Stimulated activated CD4-positive, alpha-beta T cell treated with anti-CD3 and anti-CD28 coated beads, Interleukin-1b, Interleukin-23, amount 100 ng/mL, for 24 hours (primary cell): ENCODE data around the gene ZNF791.
"Not testable (repeated sequence)": the region's sequence is repeated elsewhere in the genome, so short reads cannot be mapped to it uniquely, and the experiment has no call there.

Experiments used
- DNase-seq, 4 experiments: peaks; one replicate each; pipeline ENCODE4 v3.0.0-alpha.2; 2020; ENCODE audit warnings: low read depth in 4 of 4, low spot score in 1 of 4

Gene ZNF791

DNA sequence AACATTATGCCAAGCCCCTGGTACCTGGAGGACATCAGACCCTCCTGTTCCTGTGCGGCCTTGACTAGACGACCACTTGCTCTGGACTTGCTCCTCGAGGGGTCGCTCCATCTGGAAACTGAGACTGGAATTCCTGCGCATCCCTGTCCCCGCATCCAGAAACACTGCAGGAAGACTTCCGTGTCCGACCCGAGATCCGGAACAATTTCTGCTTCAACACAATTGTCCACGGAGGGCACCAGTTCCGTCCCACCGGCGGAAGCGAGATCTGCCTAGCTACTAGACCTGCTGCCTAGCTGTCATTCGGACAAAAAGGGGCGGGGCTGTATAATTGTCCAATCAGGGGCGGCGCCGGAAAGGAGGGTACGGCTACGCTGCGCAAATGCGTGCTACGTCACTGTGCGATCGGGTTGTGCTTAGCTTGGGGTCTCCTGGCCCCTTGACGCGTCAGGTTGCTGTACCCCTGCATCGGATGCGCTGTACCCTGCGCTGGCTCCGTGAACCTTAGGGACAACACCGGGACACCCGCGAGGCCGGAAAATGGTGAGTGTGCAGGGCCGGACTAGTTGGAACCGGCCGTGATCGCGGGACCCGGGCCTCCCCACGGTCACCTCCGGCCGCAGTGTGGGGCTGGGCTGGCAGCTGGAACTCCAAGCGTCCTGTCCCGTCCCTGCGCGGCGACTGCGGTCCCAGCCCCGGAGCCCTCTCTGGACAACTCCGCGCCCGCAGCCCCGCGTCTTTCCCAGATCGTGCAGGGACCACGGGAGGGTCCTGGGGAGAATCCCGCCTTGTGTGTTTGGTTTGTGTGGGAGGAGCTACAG is at the start of gene ZNF791, which contains the start of gene ZNF490:
TSS of gene ZNF791 (plus strand) at position 381 of the 821 bp plus-strand sequence. CDS start at position 541, 160 bp downstream.
TSS of gene ZNF490 (minus strand) at position 274 of the 821 bp plus-strand sequence. CDS start at position 141, 133 bp downstream.
- DNase-seq = peak; percentile 94 to 98 (median 96)

DNA sequence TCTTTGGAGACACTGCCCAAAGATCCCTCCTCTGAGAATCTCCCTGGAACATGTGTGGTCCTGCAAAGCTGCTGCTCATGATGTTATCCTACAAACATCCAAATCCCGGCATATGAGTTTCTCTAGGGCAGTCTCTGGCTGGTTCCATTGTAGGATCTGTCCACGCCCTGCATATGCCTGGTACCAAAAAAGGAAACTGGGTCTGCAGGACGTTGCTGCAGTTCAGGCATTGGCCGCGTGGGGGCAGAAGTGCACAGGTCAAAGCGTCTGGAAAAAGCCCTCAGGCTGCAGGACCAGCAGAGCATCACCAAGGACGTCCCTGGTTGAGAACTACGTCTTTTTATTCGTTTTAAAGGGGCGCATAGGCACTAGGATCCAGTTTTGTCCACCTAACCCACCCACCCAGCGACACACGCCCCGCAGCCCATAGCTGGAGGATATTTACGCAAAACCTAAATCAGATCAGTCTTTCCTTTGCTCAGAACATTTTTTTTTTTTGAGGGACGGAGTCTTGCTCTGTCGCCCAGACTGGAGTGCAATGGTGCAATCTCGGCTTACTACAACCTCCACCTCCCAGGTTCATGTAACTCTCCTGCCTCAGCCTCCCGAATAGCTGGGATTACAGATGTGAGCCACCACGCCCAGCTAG is 46.6 kb upstream of the ZNF791 start:
- peak; percentile 87 to 95 (median 88) for DNase-seq

DNA sequence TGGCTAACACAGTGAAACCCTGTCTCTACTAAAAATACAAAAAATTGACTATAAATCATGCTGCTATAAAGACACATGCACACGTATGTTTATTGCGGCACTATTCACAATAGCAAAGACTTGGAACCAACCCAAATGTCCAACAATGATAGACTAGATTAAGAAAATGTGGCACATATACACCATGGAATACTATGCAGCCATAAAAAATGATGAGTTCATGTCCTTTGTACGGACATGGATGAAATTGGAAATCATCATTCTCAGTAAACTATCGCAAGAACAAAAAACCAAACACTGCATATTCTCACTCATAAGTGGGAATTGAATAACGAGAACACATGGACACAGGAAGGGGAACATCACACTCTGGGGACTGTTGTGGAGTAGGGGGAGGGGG is 44.3 kb upstream of the ZNF791 start:
- not testable (repeated sequence) for DNase-seq

DNA sequence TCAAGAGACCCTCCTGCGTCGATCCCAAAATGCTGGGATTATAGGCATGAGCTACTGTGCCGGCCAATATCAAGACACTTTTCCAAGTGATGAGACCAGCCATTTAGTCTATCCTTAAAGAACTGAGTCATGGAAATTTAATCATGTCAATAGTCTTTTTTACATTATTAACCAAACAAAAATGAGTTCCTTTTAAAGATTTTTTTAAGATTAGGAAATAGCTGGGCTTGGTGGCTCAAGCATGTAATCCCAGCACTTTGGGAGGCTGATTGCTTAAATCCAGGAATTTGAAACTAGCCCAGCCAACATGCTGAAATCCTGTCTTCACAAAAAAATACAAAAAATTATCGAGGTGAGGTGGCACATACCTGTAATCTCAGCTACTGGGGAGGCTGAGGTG is 42.8 kb upstream of the ZNF791 start:
- no peak for DNase-seq

DNA sequence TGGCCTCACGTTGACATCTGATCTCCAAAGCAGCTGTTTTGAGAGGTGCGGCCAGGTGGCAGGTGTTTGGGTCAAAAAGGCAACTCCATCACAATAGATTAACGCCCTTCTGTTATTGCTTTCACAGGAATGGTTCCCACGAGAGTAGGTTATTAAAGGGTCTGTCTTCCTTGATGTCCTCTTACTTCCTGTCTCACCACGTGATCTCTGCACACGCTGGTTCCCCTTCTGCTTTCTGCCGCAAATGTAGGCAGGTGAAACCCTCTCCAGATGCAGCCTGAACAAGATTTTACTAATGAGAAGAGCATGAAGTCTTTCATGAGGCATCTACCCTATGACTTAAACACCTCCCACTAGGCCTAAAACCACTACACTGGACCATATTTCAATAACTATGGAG is 36.7 kb upstream of the ZNF791 start:
- no peak for DNase-seq

DNA sequence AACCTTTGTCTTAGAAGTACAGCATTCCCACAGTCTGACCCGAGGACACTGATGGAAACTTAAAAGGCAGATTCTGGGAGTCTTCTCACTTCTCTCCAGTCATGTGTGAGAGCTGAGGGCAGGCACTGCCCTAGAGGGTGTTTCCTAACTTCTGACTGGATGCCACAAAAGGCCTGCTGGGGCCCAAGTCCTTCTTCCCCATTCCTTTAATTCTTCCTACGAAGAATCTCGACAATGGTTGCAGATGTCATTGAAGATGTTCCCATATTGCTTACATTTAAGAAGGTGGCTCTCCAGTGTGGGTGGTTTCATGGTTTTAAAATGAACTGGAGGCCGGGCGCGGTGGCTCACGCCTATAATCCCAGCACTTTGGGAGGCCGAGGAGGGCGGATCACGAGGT is 32.1 kb upstream of the ZNF791 start:
- DNase-seq = no peak

DNA sequence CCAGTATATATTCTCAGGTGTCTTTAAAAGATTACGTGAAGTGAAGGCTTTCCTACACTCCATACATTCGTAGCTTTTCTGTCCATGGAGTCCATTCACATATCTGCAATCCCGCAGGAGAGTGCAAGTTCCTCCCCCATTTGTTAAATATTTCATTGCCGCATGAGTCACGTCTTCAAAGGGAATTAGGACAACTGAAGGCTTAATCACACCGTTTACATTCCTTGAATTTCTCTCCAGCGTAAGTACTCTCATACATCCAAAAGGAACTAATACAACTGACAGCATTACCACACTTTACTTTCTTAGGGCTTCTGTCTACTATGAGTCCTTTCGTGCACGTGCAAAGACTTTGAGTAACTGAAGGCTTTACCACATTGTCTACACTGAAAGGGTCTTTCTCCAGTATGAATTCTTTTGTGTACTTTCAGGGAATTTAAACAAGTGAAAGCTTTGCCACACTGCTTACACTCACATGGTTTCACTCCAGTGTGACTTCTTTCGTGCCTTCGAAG is 30.5 kb upstream of the ZNF791 start:
- DNase-seq = no peak

DNA sequence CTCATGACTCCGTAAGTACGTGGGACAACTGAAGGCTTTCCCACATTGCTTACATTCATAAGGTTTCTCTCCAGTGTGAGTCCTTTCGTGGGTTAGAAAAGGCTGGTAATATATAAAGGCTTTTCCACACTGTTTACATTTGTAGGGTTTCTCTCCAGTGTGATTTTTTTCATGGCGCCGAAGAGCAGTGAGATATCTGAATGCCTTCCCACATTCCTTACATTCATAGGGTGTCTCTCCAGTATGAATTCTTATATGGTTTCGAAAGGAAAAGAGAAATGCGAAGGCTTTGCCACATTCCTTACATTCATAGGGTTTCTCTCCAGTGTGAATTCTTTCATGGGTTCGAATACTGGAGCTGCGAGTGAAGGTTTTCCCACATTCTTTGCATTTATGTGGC is 29.6 kb upstream of the ZNF791 start:
- no peak for DNase-seq

DNA sequence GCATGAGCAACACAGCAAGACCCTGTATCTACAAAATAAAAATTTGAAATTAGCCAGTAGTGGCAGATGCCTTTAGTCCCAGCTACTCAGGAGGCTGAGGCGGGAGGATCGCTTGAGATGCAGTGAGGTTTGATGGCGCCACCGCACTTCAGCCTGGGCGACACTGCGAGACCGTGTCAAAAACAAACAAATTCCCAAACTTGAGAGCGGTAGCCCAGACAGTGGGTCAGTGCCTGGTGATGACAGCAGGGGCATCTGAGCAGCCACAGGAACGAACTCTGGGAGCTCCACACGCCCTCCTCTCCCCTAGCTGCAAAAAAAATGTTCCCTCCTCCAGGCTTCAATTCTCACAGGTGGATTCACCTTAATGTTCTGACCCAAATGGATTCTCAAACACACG is 14.2 kb upstream of the ZNF791 start:
- DNase-seq = no peak

DNA sequence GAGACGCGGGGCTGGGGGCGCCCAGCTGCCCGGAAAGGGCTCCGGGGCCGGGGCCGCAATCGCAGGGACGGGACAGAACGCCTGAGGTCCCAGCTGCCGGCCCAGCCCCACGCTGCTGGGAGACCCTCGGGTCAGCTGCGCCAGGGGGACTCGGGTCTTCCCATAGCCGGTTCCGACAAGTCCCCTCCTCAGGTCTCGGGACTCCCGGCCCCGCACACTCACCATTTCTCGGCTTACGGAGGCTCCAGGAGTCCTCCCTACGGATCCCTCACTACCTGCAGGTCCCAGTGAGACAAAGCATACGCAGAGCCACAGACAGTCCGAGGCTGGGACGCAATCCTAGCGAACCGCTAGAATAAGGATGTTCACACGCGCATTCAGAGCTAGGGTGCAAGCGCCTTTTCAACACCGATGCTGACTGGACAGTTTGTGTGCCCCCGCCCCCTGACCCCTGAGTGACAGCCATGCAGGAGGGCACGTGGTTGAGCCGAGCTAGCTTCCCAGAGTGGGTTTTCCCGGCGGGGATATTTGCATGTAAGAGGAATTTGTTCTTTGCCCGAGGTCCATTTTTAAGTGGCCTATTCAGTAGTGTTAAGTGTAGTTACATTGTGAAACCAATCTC is 13.7 kb upstream of the ZNF791 start:
- no peak for DNase-seq

DNA sequence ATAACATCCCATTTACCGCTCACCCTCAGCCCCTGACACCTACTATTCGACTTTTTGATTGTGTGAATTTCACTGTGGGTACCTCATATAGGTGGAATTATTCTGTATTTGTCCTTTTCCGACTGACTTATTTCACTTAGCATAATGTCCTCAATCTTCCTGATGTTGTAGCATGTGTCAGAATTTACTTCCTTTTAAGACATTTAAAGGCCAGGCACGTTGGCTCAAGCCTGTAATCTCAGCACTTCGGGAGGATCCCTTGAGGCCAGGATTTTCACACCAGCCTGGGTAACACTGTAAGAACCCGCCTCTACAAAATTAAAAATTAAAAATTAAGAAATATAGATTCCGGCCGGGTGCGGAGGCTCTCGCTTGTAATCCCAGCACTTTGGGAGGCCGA is 13.1 kb upstream of the ZNF791 start:
- no peak for DNase-seq

DNA sequence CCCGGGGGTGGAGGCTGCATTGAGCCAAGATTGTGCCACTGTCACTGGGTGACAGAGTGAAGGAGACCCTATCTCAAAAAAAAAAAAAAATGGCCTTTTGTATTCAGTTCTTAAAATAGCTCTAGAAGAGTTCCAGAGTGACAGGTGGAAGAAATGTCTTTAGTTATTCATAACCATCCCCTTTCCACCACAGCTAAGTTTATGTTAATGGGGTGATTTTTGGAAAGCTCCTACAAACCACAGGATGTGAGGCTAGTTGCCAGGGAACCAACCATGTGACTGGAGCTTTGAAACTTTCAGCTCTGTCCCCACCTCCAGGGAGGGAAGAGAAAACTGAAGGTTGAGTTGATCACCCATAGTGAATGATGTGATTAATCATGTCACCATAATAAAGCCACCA is 7.0 kb upstream of the ZNF791 start:
- DNase-seq = peak in 3 of 4 experiments; percentile 23 to 30 (median 25)

DNA sequence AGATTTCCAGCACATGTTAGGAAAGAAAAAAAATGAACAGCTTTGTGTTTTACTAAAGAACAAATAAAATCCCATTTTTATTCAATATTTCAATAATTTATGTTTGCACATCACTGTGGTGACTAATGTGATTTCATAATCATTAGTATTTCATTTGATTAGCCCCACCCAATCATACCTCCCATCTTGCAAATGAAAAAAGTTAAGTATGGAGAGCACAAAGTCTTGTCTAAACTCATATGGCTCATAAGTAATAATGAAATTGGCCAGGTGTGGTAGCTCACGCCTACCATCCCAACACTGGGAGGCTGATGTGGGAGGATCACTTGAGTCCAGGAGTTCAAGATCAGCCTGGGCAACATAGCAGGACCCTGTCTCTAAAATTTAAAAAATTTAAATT is 3.9 kb upstream of the ZNF791 start:
- no peak for DNase-seq

DNA sequence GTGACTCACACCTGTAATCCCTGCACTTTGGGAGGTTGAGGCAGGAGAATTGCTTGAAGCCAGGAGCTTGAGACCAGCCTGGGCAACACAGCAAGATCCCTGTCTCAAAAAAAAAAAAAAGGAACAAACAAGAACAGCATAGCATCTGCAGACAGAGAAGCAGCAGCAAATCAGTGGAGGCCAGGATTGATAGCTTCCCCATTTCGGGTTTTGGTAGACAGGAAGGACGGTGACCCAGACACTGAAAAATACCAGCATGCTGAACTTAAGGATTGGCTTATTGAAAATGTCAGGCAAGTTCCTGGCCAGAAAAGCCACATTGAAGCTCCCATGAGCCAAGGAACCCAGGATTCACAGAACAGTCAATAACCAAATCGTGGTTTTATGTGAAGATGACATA is 3.1 kb upstream of the ZNF791 start:
- DNase-seq = no peak

DNA sequence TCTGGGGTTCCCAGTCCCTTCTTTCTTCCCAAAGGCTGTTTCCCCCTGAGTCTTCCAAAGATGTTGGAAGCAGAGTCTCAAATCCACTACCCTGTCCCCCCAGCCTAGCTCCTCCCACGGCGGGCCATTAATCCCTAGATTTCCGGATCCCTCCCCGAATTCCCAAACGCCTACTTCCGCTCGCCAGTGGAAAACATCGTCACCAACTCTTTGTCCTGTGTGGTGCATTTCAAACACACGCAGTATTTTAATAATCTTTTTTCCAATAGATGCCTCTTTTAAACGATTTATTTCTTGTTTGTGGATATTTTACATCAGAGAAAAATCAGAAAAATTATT is 610 bp downstream of the ZNF791 start:
- no peak for DNase-seq

DNA sequence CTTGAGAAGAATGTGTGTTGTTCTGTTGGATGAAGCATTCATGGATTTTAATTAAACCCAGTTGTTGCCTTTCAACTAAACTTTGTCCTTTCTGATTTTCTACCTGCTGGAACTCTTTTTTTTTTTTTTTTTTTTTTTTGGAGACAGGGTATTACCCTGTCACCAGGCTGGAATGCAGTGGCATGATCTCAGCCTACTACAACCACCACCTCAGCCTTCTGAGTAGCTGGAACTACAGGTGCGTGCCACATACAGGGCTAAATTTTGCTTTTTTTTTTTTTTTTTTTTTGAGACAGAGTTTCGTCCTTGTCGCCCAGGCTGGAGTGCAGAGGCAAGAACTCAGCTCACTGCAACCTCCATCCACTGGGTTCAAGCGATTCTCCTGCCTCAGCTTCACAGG is 6.9 kb downstream of the ZNF791 start:
- DNase-seq = no peak

DNA sequence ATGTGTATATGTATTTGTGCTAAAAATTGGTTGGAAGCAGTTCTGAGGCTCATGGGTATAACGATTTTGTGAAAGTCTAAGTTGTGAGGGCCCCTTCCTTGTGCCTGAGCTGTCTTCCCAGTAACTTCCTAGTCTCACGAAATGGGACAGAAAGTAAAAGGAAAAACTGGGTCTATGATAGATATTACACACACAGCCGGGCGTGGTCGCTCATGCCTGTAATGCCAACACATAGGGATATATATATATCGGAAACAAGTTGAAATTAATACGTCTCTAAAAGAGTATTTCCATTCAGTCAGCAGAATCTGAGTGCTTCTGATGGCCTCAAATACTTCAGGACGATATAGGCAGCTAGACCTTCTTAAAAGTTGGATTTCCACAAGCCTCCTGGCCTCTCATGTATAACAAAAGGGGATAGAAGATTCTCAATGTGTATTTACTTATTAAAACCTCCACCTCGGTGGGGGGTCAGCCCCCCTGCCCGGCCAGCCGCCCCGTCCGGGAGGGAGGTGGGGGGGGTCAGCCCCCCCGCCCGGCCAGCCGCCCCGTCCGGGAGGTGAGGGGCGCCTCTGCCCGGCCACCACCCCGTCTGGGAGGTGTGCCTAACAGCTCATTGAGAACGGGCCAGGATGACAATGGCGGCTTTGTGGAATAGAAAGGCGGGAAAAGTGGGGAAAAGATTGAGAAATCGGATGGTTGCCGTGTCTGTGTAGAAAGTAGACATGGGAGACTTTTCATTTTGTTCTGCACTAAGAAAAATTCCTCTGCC is 10.7 kb downstream of the ZNF791 start:
- DNase-seq = not testable (repeated sequence)

DNA sequence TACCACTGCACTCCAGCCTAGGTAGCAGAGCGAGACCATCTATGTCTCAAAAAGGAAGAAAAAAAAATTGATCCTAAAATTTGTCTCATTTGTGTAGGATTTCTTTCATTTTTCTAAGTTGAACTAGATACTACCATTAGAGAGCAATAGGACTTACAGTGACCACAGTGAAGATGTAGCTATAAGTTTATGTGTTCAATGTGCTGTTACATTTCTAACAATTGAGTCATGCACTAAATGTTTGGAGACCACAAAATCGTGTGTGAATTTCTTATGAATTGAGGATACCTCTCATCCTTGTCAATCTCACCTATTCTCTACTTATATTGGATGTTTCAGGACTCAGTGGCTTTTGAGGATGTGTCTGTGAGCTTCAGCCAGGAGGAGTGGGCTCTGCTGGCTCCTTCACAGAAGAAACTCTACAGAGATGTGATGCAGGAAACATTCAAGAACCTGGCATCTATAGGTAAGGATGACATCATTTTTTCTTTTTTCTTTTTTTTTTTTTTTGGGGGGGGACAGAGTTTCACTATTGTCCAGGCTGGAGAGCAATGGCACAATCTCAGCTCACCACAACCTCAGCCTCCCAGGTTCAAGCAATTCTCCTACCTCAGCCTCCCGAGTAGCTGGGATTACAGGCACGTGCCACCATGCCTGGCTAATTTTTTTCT is 12.8 kb downstream of the ZNF791 start:
- no peak for DNase-seq

DNA sequence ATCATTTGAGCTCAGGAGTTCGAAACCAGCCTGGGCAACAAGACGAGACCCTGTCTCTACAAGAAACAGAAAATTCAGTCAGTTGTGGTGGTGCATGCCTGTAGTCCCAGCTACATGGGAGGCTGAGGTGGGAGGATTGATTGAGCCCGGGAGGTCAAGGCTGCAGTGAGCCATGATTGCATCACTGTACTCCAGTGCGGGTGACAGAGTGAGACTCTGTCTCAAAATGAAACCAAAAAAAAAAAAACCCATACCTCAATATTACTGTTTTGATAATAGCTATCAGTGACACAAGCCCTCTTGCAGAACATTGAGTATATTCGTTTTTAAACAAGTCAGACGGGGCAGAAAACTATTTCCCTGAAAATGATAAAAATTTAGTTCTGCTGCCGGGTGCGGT is 16.2 kb downstream of the ZNF791 start:
- no peak for DNase-seq
